HCT116 (cell line): Measurements from ENCODE around the gene RASL10B. TPM values are rescaled to one million over a fixed set of nuclear protein-coding genes. Genes with fewer than 3 reads are reported as not detected.

ENCODE experiments used
- ATAC-seq: fragments of 200-7000 bp; cut with Tn5 transposase; 2 replicates; pipeline ENCODE4 v1.9.1; 2020; ENCODE audit warnings: mild to moderate bottlenecking, moderate library complexity
- BruUV-seq: library from RNA; stranded (reverse); fragments of 400-500 nt; replicated peaks from 2 replicates; lab custom pipeline; 2021; lab: Mats Ljungman, UMichigan
- CTCF ChIA-PET: fragments of 300-600 bp; sonication (Branson Sonifier 250); formaldehyde crosslinking; loops from one replicate; lab custom pipeline; 2021; ENCODE audit warnings: antibody characterized with exemption; lab: Charles Lee
- POLR2A ChIA-PET: fragments of 300-600, 350-600 bp; sonication (Branson Sonifier 250); formaldehyde crosslinking; loops from one replicate; lab custom pipeline; 2021; ENCODE audit warnings: antibody characterized with exemption; lab: Charles Lee
- RAD21 ChIA-PET, 2 experiments: fragments of 300-600 bp; sonication (Branson Sonifier 250); formaldehyde crosslinking; loops; one replicate each; lab custom pipeline; 2023; ENCODE audit warnings: low total read pairs in 2 of 2; ENCODE audit not compliant: uncharacterized antibody in 2 of 2, unreplicated experiment in 2 of 2, low non-redundant PET in 1 of 2; lab: Charles Lee
- DNase-seq: peaks from one replicate; pipeline ENCODE4 v3.0.0-alpha.2; 2010; ENCODE audit warnings: low read depth, low spot score
- H2AFZ ChIP-seq: fragments of 200-600 bp; shearing (Covaris generic), sonication (generic); 2 replicates; pipeline ENCODE4 v1.6.1; 2017; ENCODE audit warnings: low read depth, mixed run types, mixed read lengths, antibody characterized with exemption, low read length; ENCODE audit not compliant: poor library complexity, severe bottlenecking
- H3K27ac ChIP-seq: 2 replicates; pipeline ENCODE4 v1.5.1; 2012; ENCODE audit warnings: low read depth, low read length
- H3K27me3 ChIP-seq: fragments of 200-600 bp; sonication (generic); 2 replicates; pipeline ENCODE4 v1.6.1; 2016; ENCODE audit warnings: mixed run types, low read length, mixed read lengths; ENCODE audit not compliant: insufficient read depth
- H3K36me3 ChIP-seq, 2 experiments: fragments of 200-500 bp in 1 of 2; fragments of 200-600 bp in 1 of 2; sonication (Bioruptor generic) in 1 of 2; sonication (generic) in 1 of 2; 2 replicates each; pipeline versions ENCODE4 v1.5.1 to v1.6.1; 2014 to 2016; ENCODE audit warnings: low read length in 2 of 2, inconsistent platforms in 1 of 2, mixed read lengths in 1 of 2, mixed run types in 1 of 2; ENCODE audit not compliant: insufficient read depth in 2 of 2, control insufficient read depth in 1 of 2
- H3K4me1 ChIP-seq, 2 experiments: fragments of 200-600 bp in 1 of 2; sonication (generic) in 1 of 2; 2 replicates each; pipeline versions ENCODE4 v1.5.1 to v1.6.1; 2012 to 2017; ENCODE audit warnings: low read length in 2 of 2, inconsistent platforms in 1 of 2, mild to moderate bottlenecking in 1 of 2, mixed read lengths in 1 of 2, mixed run types in 1 of 2, moderate library complexity in 1 of 2; ENCODE audit not compliant: insufficient read depth in 2 of 2, control insufficient read depth in 1 of 2
- H3K4me2 ChIP-seq: fragments of 200-600 bp; sonication (generic); 2 replicates; pipeline ENCODE4 v1.6.1; 2017; ENCODE audit warnings: mixed run types, low read length, mixed read lengths
- H3K4me3 ChIP-seq, 2 experiments: fragments of 200-600 bp in 1 of 2; sonication (generic) in 1 of 2; replicated peaks in 1 of 2; 2 replicates each; pipeline ENCODE4 v1.5.1; 2011 to 2016; ENCODE audit warnings: low read length in 2 of 2, control low read depth in 1 of 2, low read depth in 1 of 2, mild to moderate bottlenecking in 1 of 2, mixed read lengths in 1 of 2, mixed run types in 1 of 2
- H3K79me2 ChIP-seq: fragments of 200-600 bp; sonication (generic); 2 replicates; pipeline ENCODE4 v1.6.1; 2017; ENCODE audit warnings: mild to moderate bottlenecking, mixed run types, low read length, moderate library complexity, mixed read lengths; ENCODE audit not compliant: insufficient read depth
- H3K9ac ChIP-seq: fragments of 200-600 bp; sonication (generic); 2 replicates; pipeline ENCODE4 v1.6.1; 2016; ENCODE audit warnings: low read length, mixed read lengths
- H3K9me2 ChIP-seq: fragments of 200-600 bp; sonication (generic), shearing (Covaris generic); 2 replicates; pipeline ENCODE4 v1.6.1; 2017; ENCODE audit warnings: mixed run types, mild to moderate bottlenecking, moderate library complexity; ENCODE audit not compliant: insufficient read depth
- H3K9me3 ChIP-seq, 2 experiments: fragments of 200-500 bp in 1 of 2; fragments of 200-600 bp in 1 of 2; sonication (Bioruptor generic) in 1 of 2; sonication (generic) in 1 of 2; 2 replicates each; pipeline ENCODE4 v1.6.1; 2014 to 2017; ENCODE audit warnings: low read length in 2 of 2, mixed read lengths in 2 of 2, inconsistent platforms in 1 of 2, low read depth in 1 of 2, mild to moderate bottlenecking in 1 of 2, mixed run types in 1 of 2, moderate library complexity in 1 of 2; ENCODE audit not compliant: control insufficient read depth in 1 of 2, insufficient read depth in 1 of 2
- H4K20me1 ChIP-seq: fragments of 200-600 bp; sonication (generic), shearing (Covaris generic); 2 replicates; pipeline ENCODE4 v1.6.1; 2017; ENCODE audit warnings: mixed run types, mild to moderate bottlenecking, moderate library complexity; ENCODE audit not compliant: insufficient read depth
- EGR1 ChIP-seq: IDR thresholded peaks from 2 replicates; pipeline ENCODE4 v1.6.1; 2012; ENCODE audit warnings: low read depth
- ELF1 ChIP-seq: IDR thresholded peaks from 2 replicates; pipeline ENCODE4 v1.6.1; 2012; ENCODE audit warnings: low read depth, borderline replicate concordance
- JUND ChIP-seq: IDR thresholded peaks from 2 replicates; pipeline ENCODE4 v1.6.1; 2012
- POLR2A ChIP-seq: IDR thresholded peaks from 2 replicates; pipeline ENCODE4 v1.7.0; 2011; ENCODE audit warnings: borderline replicate concordance; ENCODE audit not compliant: insufficient read depth, insufficient read length; ENCODE audit errors: extremely low read depth
- POLR2AphosphoS5 ChIP-seq: IDR thresholded peaks from 2 replicates; pipeline ENCODE4 v1.6.1; 2011; ENCODE audit warnings: mild to moderate bottlenecking, low read depth, low read length, moderate library complexity
- SIN3A ChIP-seq: IDR thresholded peaks from 2 replicates; pipeline ENCODE4 v1.6.1; 2012; ENCODE audit warnings: low read depth
- SRF ChIP-seq: IDR thresholded peaks from 2 replicates; pipeline ENCODE4 v1.6.1; 2012; ENCODE audit warnings: low read depth
- TCF7L2 ChIP-seq: IDR thresholded peaks from 2 replicates; pipeline ENCODE4 v1.7.0; 2011; ENCODE audit warnings: borderline replicate concordance, inconsistent platforms; ENCODE audit not compliant: insufficient read depth, insufficient read length; ENCODE audit errors: extremely low read depth
- YY1 ChIP-seq: IDR thresholded peaks from 2 replicates; pipeline ENCODE4 v1.6.1; 2011; ENCODE audit warnings: low read length, low read depth, moderate library complexity, mild to moderate bottlenecking; ENCODE audit not compliant: insufficient replicate concordance; ENCODE audit errors: extremely low read depth
- ZFX ChIP-seq: fragments of 450-650 bp; IDR thresholded peaks from 2 replicates; pipeline ENCODE4 v1.6.1; 2017
- ZNF274 ChIP-seq: fragments of 200-500 bp; sonication (Bioruptor generic); IDR thresholded peaks from 2 replicates; pipeline ENCODE4 v1.6.1; 2014; ENCODE audit warnings: mild to moderate bottlenecking, low read depth, low read length, inconsistent platforms
- intact Hi-C: fragments of 100-400 bp; cut with micrococcal nuclease; formaldehyde crosslinking; loops from 2 replicates; pipeline ENCODE4 v1.10.0; 2022
- total RNA-seq: library from RNA; stranded (reverse); gene quantifications from one replicate; pipeline ENCODE4 v1.2.1, GENCODE V29; 2021; ENCODE audit not compliant: unreplicated experiment
- TF ChIP-seq, protein P1 (sequence below): IDR thresholded peaks from 2 replicates; pipeline ENCODE4 v1.6.1; 2011; ENCODE audit warnings: mild to moderate bottlenecking, low read length, moderate library complexity; ENCODE audit not compliant: insufficient replicate concordance; ENCODE audit errors: extremely low read depth
- TF ChIP-seq, protein P2 (sequence below): IDR thresholded peaks from 2 replicates; pipeline ENCODE4 v1.6.1; 2012

Gene RASL10B
- total RNA-seq, 1 experiment from 2014 or later = 0.15 TPM

DNA sequence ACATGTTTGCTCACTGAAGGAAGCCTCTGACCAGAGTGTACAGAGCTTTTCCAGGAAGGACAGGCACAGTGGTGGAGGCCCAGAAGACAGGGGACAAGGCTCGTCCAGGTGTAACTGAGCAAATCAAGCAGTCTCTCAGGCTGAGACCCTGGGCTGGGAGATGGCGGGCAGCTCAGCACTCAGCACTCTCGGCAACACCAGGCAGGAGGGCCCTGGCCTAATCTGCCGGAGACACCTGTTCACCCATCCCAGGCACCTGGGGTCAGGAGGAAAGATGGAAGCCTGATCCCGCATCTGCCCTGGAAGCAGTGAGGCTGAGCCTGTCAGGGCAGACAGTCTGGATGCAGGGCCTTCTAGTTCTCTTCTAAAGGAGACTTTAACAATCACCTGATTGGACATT, 4.8 kb downstream of the RASL10B start:
- H3K79me2 ChIP-seq = no peaks in the 10 kb centered on the region
- no peaks in the 10 kb centered on the region for H3K4me1 ChIP-seq
- no peak overlapping the region for H2AFZ ChIP-seq
- no peaks in the 10 kb centered on the region for H3K9me2 ChIP-seq
- H3K4me2 ChIP-seq = no peak overlapping the region
- no peak overlapping the region for H3K4me3 ChIP-seq
- H3K27ac ChIP-seq = no peak overlapping the region
- ATAC-seq = no peak
- intact Hi-C loops = no loop called here
- no peaks in the 10 kb centered on the region for H3K27me3 ChIP-seq
- H3K9me3 ChIP-seq = no peaks in the 10 kb centered on the region
- DNase-seq = no peak
- CTCF ChIA-PET = no interaction called here
- TF ChIP-seq, protein P1, sequence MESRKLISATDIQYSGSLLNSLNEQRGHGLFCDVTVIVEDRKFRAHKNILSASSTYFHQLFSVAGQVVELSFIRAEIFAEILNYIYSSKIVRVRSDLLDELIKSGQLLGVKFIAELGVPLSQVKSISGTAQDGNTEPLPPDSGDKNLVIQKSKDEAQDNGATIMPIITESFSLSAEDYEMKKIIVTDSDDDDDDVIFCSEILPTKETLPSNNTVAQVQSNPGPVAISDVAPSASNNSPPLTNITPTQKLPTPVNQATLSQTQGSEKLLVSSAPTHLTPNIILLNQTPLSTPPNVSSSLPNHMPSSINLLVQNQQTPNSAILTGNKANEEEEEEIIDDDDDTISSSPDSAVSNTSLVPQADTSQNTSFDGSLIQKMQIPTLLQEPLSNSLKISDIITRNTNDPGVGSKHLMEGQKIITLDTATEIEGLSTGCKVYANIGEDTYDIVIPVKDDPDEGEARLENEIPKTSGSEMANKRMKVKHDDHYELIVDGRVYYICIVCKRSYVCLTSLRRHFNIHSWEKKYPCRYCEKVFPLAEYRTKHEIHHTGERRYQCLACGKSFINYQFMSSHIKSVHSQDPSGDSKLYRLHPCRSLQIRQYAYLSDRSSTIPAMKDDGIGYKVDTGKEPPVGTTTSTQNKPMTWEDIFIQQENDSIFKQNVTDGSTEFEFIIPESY = no peak
- TF ChIP-seq SRF (no peak), YY1 (no peak), ZNF274 (no peak), SIN3A (no peak), POLR2AphosphoS5 (no peak), ZFX (no peak), EGR1 (no peak), JUND (no peak), ELF1 (no peak), POLR2A (no peak), TCF7L2 (no peak)
- TF ChIP-seq, protein P2, sequence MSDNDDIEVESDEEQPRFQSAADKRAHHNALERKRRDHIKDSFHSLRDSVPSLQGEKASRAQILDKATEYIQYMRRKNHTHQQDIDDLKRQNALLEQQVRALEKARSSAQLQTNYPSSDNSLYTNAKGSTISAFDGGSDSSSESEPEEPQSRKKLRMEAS = no peak
- no peak overlapping the region for H3K9ac ChIP-seq
- H4K20me1 ChIP-seq = no peaks in the 10 kb centered on the region
- no peaks in the 10 kb centered on the region for H3K36me3 ChIP-seq
- RAD21 ChIA-PET = no interaction called here
- BruUV-seq = no TSS peak
- POLR2A ChIA-PET = no interaction called here
